Measurements from ENCODE around the gene CAMTA1.

Gene CAMTA1

GRCh38 chr1:6805004-6805416 lies 19.8 kb downstream of the CAMTA1 start (continued):
- TF ChIP-seq ZXDB (tag by site-specific recombination; IDR thresholded peaks at IDR 0.05) (no peak), ZNF785 (tag by site-specific recombination; IDR thresholded peaks at IDR 0.05) (no peak), ZNF777 (tag by site-specific recombination; IDR thresholded peaks at IDR 0.05; ENCODE audit: borderline replicate concordance) (no peak), SP7 (tag by site-specific recombination; IDR thresholded peaks at IDR 0.05) (peak; percentile 63)

DNA sequence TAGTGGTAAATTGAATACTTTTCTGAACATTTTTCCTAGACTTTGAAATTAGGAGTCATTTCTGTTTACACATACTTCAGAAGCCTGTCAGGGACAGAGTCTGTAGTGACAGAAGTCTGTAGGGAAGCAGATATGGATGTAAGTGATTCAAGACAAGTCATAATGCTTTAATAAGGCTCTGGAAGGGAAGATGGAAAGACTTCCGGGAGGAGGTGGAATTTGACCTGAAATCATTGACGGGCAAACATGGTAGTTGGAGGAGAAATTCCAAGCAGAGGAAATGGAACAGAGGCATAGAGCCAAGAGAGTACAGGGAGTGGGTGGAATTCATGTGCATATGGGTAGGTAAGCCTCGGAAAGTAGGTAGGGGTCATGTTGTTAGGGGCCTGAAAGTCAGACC lies 22.5 kb downstream of the CAMTA1 start:
- H3K27ac ChIP-seq (ENCODE audit: extremely low read depth, low read depth, low read length), result no peak overlapping the region
- no peak overlapping the region for H3K4me3 ChIP-seq (ENCODE audit: low read depth, low read length)
- POLR2A ChIA-PET, result no interaction called here
- no peaks in the 10 kb centered on the region for H3K9me3 ChIP-seq (ENCODE audit: control insufficient read depth, insufficient read depth, low read depth, low read length)
- CTCF ChIA-PET, result interaction anchor here (1.1 kb wide), 1 partner anchor 400 kb away, joined by 4 read pairs; no protein-coding TSS in a partner anchor
- H3K4me1 ChIP-seq (ENCODE audit: control insufficient read depth, insufficient read depth, low read length), result peaks cover 2% of the 10 kb centered on the region; the same call in 1 of the 2 replicates
- peaks cover 0 to 4% of the 10 kb centered on the region in 2 experiments; a peak in 1 of 3 replicates for H3K36me3 ChIP-seq (ENCODE audit: control insufficient read depth in 2 of 2, insufficient read depth in 1 of 2, low read length in 2 of 2)
- no peak for TF ChIP-seq ZNF768 (tag by site-specific recombination; IDR thresholded peaks at IDR 0.05)
- TF ChIP-seq, protein P1, sequence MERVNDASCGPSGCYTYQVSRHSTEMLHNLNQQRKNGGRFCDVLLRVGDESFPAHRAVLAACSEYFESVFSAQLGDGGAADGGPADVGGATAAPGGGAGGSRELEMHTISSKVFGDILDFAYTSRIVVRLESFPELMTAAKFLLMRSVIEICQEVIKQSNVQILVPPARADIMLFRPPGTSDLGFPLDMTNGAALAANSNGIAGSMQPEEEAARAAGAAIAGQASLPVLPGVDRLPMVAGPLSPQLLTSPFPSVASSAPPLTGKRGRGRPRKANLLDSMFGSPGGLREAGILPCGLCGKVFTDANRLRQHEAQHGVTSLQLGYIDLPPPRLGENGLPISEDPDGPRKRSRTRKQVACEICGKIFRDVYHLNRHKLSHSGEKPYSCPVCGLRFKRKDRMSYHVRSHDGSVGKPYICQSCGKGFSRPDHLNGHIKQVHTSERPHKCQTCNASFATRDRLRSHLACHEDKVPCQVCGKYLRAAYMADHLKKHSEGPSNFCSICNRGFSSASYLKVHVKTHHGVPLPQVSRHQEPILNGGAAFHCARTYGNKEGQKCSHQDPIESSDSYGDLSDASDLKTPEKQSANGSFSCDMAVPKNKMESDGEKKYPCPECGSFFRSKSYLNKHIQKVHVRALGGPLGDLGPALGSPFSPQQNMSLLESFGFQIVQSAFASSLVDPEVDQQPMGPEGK (tag by site-specific recombination; IDR thresholded peaks at IDR 0.05), result no peak
- no peak for TF ChIP-seq ZBTB20 (tag by site-specific recombination; IDR thresholded peaks at IDR 0.05)
- TF ChIP-seq ZNF701 (tag by site-specific recombination; IDR thresholded peaks at IDR 0.05), result no peak
- no peak for TF ChIP-seq ZNF2 (tag by site-specific recombination; IDR thresholded peaks at IDR 0.05)
- no peak for TF ChIP-seq ZNF777 (tag by site-specific recombination; IDR thresholded peaks at IDR 0.05; ENCODE audit: borderline replicate concordance)
- no peak for TF ChIP-seq ZFP41 (tag by site-specific recombination; IDR thresholded peaks at IDR 0.05; ENCODE audit: borderline replicate concordance)
- no peak for TF ChIP-seq ZNF175 (tag by site-specific recombination; IDR thresholded peaks at IDR 0.05)
- no peak for TF ChIP-seq ZNF280C (tag by site-specific recombination; IDR thresholded peaks at IDR 0.05)
- no peak for TF ChIP-seq ZNF830 (tag by site-specific recombination; IDR thresholded peaks at IDR 0.05; ENCODE audit: low read depth)

GRCh38 chr1:6809461-6809860 lies 24.2 kb downstream of the CAMTA1 start:
- ChIA-PET CTCF (no interaction called here), POLR2A (no interaction called here)
- Histone ChIP-seq H3K27ac (ENCODE audit: extremely low read depth, low read depth, low read length) (no peak overlapping the region), H3K4me3 (ENCODE audit: low read depth, low read length) (no peak overlapping the region), H3K4me1 (ENCODE audit: control insufficient read depth, insufficient read depth, low read length) (peaks cover 2% of the 10 kb centered on the region; the same call in 1 of the 2 replicates), H3K36me3 (ENCODE audit: control insufficient read depth in 2 of 2, insufficient read depth in 1 of 2, low read length in 2 of 2) (peaks cover 0 to 4% of the 10 kb centered on the region in 2 experiments; a peak in 1 of 3 replicates), H3K9me3 (ENCODE audit: control insufficient read depth, insufficient read depth, low read depth, low read length) (no peaks in the 10 kb centered on the region)
- TF ChIP-seq ZNF335 (tag by site-specific recombination; conservative IDR thresholded peaks at IDR 0.05) (no peak), ZNF768 (tag by site-specific recombination; IDR thresholded peaks at IDR 0.05) (no peak), ZBTB7A (tag by site-specific recombination; IDR thresholded peaks at IDR 0.05; ENCODE audit: low read depth) (no peak), ZNF114 (tag by site-specific recombination; IDR thresholded peaks at IDR 0.05) (no peak), TRIM28 (IDR thresholded peaks at IDR 0.05; ENCODE audit: borderline replicate concordance, low read length) (no peak), ZNF175 (tag by site-specific recombination; IDR thresholded peaks at IDR 0.05) (no peak), ZNF2 (tag by site-specific recombination; IDR thresholded peaks at IDR 0.05) (no peak), ZNF510 (tag by site-specific recombination; IDR thresholded peaks at IDR 0.05; ENCODE audit: insufficient replicate concordance) (no peak), ZBTB20 (tag by site-specific recombination; IDR thresholded peaks at IDR 0.05) (no peak)
- TF ChIP-seq, protein P2, sequence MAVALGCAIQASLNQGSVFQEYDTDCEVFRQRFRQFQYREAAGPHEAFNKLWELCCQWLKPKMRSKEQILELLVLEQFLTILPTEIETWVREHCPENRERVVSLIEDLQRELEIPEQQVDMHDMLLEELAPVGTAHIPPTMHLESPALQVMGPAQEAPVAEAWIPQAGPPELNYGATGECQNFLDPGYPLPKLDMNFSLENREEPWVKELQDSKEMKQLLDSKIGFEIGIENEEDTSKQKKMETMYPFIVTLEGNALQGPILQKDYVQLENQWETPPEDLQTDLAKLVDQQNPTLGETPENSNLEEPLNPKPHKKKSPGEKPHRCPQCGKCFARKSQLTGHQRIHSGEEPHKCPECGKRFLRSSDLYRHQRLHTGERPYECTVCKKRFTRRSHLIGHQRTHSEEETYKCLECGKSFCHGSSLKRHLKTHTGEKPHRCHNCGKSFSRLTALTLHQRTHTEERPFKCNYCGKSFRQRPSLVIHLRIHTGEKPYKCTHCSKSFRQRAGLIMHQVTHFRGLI (tag by site-specific recombination; IDR thresholded peaks at IDR 0.05), result no peak
- TF ChIP-seq, protein P3, sequence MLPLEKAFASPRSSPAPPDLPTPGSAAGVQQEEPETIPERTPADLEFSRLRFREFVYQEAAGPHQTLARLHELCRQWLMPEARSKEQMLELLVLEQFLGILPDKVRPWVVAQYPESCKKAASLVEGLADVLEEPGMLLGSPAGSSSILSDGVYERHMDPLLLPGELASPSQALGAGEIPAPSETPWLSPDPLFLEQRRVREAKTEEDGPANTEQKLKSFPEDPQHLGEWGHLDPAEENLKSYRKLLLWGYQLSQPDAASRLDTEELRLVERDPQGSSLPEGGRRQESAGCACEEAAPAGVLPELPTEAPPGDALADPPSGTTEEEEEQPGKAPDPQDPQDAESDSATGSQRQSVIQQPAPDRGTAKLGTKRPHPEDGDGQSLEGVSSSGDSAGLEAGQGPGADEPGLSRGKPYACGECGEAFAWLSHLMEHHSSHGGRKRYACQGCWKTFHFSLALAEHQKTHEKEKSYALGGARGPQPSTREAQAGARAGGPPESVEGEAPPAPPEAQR (tag by site-specific recombination; IDR thresholded peaks at IDR 0.05), result no peak
- TF ChIP-seq, protein P4, sequence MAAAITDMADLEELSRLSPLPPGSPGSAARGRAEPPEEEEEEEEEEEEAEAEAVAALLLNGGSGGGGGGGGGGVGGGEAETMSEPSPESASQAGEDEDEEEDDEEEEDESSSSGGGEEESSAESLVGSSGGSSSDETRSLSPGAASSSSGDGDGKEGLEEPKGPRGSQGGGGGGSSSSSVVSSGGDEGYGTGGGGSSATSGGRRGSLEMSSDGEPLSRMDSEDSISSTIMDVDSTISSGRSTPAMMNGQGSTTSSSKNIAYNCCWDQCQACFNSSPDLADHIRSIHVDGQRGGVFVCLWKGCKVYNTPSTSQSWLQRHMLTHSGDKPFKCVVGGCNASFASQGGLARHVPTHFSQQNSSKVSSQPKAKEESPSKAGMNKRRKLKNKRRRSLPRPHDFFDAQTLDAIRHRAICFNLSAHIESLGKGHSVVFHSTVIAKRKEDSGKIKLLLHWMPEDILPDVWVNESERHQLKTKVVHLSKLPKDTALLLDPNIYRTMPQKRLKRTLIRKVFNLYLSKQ (tag by site-specific recombination; IDR thresholded peaks at IDR 0.05; ENCODE audit: borderline replicate concordance), result no peak

All from HEK293 (cell line).